GM12801 (cell line): Measurements from ENCODE around the gene ZBTB7A.

Source experiments
- TF ChIP-seq, protein P1 (sequence below): IDR thresholded peaks from one replicate; pipeline ENCODE4 v1.5.1; 2011; ENCODE audit warnings: control low read depth; ENCODE audit not compliant: insufficient read length; ENCODE audit errors: extremely low read depth

The ZBTB7A gene

DNA sequence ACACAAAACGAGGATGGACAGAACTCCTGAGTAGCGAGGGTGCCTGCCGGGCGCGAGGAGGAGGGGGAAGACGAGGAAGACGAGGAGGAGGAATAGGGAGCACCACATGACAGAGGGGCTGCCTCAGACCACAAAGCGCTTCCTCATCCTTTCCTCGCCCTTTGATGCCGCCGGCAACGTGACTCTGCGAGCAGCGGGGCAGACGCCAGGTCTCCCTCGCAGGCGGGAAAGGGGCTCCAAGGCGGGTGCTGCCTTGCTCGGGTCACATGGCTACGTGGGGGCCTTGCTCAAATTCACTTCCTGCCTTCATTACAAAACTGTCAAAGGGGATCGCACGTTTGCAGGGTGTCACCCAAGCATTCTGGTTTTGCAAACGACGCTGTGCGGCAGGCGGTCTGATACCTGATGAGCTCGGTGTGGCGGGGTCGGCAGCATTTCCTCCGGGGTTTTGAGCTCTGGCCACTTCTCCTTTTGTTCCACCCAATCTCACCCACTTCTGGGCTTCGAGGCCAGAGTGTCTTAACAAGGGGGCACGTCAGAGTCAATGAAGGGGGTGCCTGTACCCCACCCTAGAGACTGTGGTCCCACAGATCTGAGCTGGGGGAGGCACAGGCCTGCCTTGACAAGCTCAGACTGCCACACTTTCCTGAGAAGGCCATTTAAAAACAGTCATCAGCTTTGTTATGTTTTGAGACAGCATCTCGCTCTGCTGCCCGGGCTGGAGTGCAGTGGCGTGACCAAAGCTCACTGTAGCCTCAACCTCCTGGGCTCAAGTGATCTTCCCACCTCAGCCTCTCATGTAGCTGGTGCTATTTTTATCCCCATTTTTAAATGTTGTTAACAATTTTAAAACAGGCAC is 42.3 kb upstream of the ZBTB7A start:
- TF ChIP-seq, protein P1, sequence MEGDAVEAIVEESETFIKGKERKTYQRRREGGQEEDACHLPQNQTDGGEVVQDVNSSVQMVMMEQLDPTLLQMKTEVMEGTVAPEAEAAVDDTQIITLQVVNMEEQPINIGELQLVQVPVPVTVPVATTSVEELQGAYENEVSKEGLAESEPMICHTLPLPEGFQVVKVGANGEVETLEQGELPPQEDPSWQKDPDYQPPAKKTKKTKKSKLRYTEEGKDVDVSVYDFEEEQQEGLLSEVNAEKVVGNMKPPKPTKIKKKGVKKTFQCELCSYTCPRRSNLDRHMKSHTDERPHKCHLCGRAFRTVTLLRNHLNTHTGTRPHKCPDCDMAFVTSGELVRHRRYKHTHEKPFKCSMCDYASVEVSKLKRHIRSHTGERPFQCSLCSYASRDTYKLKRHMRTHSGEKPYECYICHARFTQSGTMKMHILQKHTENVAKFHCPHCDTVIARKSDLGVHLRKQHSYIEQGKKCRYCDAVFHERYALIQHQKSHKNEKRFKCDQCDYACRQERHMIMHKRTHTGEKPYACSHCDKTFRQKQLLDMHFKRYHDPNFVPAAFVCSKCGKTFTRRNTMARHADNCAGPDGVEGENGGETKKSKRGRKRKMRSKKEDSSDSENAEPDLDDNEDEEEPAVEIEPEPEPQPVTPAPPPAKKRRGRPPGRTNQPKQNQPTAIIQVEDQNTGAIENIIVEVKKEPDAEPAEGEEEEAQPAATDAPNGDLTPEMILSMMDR: no peak

DNA sequence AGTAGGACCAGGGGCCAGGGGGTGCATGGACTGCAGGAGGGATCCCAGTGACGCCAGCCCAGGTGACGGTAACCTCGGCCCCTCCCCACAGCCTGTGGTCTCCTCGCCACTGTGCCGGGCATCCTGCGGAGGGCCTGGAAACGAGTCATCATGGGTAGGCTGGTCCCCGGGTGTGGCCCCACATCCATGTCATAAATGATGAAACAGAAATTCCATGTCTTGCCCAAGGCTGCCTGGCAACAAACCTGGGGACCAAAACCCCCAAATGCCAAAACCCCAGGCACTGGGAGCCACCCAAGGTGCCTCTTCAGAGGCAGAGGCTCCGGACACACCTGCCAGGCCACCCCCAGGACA is 36.4 kb upstream of the ZBTB7A start:
- TF ChIP-seq, protein P1: no peak

- TF ChIP-seq, protein P1: no peak
Measured at GRCh38 chr19:4102339-4103079, 35.8 kb upstream of the ZBTB7A start.

GRCh38 chr19:4101496-4101770 is 34.7 kb upstream of the ZBTB7A start:
- TF ChIP-seq, protein P1: no peak

DNA sequence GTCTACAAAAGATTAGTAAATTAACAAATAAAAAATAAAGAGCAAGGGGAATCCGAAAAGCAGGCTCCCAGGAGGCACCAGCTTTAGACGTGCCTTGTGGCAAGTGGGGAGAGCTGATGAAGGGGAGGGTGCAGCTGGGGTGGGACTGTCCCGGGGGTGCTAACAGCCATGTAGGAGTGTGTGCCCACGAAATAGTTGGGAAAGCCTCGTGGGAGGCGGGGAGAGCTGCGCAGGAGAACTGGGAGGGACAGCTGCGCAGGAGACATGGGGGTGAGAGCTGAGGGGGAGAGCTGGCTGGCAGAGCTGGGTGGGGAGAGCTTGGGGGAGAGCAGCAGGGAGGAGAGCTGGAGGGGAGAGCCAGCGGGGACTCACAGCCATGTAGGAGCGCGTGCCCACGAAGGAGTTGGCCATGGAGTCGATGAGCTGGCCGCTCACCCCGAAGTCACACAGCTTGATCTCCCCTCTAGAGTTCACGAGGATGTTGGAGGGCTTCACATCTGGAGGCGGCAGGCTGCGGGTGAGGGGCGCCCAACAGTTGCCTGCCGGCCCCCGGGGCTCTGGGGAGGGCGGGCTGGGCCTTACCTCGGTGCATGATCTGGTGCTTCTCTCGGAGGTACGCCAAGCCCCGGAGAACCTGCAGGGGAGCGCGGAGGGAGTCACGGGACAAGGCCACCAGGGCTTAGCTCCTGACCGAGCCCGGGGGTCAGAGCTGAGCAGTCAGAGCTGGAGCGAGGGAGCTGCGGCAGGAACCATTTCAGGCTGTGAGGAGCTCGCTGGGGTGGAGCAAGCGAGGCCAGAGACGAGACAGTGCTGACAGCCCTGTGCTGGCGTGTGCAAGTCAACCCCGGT is 34.2 kb upstream of the ZBTB7A start:
- TF ChIP-seq, protein P1: no peak

- TF ChIP-seq, protein P1: no peak
Measured at GRCh38 chr19:4099041-4099764, 32.5 kb upstream of the ZBTB7A start.

DNA sequence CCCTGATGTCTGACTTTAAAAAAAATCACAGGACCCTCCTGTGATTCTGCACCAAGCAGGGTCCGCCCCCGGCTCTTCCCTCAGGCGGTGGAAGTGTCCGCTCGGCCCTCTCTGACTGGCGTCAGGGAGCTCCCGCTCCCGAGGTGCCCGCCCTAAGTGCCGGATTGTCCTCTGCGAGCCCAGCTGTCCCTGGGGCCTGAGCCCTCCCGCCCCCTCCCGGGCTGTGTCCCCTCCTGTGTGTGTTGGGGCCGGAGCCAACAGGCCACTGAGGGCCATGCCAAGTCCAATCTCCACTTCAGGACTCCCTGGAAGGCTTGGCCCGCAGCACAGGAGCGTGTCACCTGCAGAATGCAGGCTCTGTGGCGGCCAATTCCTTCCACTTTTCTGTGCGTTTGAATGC is 31.8 kb upstream of the ZBTB7A start:
- TF ChIP-seq, protein P1: no peak
